ENCODE data around the gene EPHA10.
"Not testable (repeated sequence)": the region's sequence is repeated elsewhere in the genome, so short reads cannot be mapped to it uniquely, and the experiment has no call there.

The EPHA10 gene

GRCh38 chr1:37771440-37771839 lies 6.5 kb upstream of the EPHA10 start:
- DNase-seq, ATAC-seq: not testable (repeated sequence)

DNA sequence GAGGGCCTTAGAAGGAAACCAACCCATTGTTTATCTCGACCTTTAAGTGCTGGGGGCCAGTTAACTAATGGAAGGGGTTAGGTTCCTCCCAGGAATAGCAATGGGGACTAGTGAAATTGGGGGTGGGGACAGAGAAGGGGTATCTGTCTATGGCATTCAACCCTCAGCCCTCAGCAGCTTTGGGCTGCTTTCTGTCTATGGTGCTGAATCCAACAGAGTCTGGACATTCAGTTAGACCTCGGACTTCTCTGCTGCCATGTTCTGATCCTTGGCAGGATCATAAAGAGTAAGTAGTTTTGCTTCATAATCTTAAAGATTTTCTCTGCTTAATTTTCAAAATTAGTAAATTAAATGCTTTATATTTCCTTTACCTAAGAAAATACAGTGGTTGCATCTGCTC lies 2.6 kb upstream of the EPHA10 start:
- DNase-seq (no peak), ATAC-seq (no peak)

DNA sequence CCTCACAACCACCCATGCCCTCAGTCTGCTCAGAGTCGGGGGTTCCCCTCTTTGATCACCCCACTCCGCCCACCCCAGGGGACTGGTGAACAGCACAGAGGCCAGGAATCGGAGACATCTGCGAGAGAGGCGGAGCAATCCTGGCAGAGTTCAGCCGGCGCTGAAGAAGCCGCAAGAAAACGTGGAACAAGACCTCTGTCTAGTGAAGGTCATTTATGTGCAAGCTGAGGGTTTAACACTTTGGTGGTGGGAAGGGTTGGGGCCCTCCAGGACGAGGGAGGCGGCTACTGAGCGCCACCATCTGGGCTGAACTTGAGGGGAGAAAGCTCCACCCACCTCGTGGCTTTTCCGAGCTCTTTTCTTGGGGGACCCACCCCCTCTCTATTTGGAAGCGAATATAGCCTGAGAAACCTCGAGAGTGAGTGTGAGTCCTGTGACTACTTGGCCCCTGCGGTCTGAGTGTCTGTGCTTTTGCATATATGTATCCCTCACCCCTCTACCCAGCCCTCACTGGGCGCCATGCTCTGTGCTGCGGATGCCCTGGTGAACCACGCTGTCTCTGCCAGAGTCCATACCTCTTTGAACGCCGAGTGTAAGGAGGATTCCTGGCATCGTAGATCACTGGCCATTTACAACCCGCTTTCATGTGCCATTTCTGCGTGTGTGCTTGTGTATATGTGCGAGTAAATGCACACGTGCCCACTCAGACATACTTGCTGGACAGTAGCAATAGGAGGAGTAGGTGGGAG lies 1.2 kb upstream of the EPHA10 start:
- ATAC-seq = peak; percentile 83
- peak; percentile 48 for DNase-seq

DNA sequence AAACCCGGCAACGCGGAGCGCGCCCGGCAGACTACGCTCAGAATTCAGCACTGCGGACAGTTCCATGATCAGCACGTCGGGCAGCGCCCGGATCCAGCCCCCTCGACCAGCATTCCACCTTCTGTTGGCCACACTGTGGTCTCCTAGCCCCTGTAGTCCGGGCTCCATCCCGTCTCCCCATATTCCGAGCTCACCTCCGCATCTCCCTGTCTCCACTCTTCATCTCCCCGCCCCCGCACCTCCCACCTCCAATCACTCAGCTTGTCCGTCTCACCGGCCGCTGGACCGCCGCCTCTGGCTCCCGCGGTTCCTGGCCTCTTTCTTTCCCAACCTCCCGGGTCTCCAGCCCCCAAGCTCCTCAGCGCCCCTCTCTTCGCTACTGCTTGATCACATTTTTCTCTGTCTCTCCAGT lies 500 bp downstream of the EPHA10 start:
- ATAC-seq (no peak), DNase-seq (peak; percentile 69)

GRCh38 chr1:37763791-37764413 lies 1.0 kb downstream of the EPHA10 start:
- ATAC-seq = no peak

GRCh38 chr1:37762516-37762915 lies 2.4 kb downstream of the EPHA10 start:
- ATAC-seq (no peak), DNase-seq (no peak)

More at GRCh38 chr1:37763791-37764413, 1.0 kb downstream of the EPHA10 start:
- no peak for DNase-seq

GRCh38 chr1:37761416-37762095 lies 3.4 kb downstream of the EPHA10 start:
- no peak for DNase-seq
- no peak for ATAC-seq

DNA sequence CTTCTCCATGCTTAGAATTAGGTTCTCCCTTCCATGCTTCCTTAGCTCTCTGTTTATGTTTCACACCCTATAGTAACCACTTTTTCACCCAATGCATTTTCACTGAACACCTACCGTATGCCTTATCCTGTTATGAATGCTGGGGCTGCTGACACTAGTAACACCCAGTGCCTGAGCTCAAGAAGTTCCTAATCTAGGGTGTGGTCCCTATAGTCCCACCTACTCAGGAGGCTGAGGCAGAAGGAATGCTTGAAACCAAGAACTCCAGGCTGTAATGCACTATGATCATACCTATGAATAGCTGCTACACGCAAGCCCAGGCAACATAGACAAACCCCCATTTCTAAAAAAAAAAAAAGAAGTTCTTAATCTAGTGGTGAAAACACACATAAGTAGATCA lies 5.5 kb downstream of the EPHA10 start:
- ATAC-seq = no peak
- no peak for DNase-seq

DNA sequence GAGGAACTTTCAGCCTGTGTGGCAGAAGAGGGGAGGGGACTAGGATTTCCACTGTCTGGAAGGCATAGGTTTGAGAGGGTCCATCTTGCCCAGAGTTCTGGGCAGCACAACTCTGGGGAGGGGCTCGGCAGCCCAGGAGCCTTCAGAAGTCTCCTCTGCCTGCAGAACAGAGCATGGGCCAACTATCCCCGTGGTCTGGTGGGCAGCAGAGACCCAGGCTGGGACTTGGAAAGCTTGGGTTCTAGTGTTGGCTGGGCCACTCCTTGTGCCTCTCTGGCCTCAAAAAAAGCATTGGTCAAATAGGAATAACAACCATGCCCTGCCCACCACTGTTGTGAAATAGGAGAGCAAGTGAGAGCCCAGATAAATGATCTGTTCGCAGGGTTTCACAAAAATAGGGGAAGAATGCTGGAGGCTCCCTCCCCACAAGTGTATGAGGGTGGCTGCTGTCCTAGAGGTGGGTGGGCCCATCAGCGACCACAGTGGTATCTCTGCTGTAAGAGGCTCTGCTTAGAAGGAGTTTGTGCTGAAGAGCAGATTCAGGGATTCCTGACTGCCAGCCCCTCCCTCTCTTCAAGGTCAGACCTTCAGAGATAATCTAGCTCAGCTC lies 8.9 kb downstream of the EPHA10 start:
- ATAC-seq (no peak), DNase-seq (no peak)

DNA sequence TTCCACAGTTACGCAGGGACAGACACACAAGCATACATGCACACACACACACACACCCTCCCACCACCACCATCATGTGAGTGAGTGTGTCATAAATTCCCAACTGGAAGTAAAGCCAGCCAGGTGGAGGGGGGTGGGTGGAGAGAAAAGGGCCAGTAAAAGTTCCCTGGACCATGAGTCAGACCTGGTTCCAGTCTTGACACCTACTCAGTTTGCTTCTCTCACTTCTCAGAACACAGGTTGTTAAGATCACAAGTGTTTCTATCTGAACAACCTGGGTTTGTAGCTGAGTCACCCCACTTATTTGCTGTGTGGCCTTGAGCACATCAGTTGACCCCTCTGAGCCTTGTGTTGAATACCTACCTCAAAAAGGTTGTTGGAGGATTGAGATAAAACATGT lies 9.6 kb downstream of the EPHA10 start:
- DNase-seq (peak; percentile 35), ATAC-seq (peak; percentile 80)

DNA sequence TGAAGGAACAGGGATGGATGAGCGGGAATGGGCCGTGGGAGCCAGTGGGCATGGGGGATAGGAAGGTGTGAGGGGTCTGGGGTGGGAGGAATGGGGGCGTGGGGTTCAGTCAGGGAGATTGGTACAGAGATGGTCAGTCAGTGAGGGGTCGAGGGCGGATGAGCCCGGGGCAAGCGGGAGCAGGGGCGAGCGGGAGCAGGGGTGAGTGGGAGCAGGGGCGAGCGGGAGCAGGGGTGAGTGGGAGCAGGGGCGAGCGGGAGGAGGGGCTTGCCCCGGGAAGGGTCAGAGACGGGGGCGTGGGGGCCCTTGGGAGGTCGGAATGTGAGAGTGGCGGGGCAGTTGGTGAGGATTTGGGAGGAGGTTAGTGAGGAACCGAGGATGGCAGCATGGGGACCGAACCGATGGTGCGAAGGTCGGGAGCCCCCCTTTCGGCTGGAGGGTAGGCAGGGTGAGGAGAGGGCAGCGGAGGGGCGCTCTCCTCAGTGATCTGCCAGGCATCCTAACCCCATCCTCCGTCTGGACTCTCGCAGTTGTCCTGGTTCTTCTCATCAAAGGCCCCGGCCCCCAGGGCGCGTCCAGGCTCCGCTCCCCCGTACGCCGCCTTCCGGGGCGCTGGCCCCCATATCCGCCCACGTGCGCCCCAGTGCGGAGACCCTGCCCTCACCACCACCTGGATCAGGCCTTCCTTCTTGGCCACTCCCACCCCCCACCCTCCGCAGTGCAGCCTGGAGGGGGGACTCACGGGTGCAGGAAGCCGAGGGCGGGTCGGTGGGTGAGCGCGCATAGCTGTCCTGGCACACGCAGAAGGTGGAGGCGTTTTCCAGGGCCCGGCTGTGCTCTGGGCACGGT lies 11.2 kb downstream of the EPHA10 start:
- DNase-seq (no peak), ATAC-seq (no peak)

GRCh38 chr1:37752583-37753471 lies 12.1 kb downstream of the EPHA10 start:
- DNase-seq (peak; percentile 38), ATAC-seq (peak; percentile 30)

DNA sequence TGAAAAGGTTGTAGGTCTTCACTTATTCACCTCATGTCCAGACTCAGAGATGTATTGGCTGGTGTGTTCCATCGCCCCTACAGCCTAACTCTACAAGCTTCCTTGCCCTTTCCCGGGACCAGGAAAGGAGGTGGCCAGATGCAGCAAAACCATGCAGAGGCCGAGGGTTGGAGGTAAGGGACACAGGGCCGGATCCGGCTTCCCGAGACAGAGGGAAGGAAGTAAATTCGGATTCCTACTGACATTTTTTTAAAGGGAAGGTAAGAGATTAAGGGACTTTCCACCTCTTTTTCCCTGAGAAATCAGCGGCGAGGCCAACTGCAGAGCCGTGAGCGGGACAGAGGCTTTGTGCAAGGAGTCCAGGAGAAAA lies 12.7 kb downstream of the EPHA10 start:
- no peak for DNase-seq
- ATAC-seq = no peak

DNA sequence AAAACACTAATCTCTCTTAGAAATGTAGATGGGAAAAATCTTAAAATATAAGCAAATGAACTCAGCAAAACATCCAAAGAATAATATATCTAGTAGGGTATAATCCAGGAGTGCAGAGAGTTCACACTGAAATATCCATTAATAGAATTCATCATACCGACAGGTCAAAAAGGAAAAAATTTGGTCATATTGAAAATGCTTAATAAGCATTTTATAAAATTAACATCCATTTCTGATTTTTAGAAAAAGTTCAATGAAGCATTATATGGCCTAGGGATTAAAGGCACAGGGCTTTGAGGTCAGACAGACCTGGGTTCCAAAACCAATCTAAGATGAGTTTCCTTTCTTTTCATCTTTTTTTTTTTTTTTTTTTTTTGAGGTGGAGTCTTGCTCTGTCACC lies 16.4 kb downstream of the EPHA10 start:
- ATAC-seq = no peak
- no peak for DNase-seq

DNA sequence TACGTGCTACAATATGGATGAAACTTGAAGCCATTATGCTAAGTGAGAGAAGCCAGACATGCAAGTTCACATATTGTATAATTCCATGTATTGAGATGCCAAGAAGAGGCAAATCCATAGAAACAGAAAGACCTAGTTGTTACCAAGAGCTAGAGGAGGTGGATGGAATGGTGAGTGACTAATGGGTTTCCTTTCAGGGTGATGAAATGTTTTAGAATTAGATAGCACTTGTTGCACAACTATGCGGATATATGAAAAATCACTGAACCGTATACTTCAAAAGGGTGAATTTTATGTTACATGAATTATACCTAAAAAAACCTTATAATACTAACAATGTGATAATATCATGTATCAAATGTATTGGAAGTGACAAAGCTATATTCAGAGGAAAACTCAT lies 18.1 kb downstream of the EPHA10 start:
- no peak for DNase-seq
- no peak for ATAC-seq

GRCh38 chr1:37741662-37742061 lies 23.3 kb downstream of the EPHA10 start:
- DNase-seq = no peak
- no peak for ATAC-seq

DNA sequence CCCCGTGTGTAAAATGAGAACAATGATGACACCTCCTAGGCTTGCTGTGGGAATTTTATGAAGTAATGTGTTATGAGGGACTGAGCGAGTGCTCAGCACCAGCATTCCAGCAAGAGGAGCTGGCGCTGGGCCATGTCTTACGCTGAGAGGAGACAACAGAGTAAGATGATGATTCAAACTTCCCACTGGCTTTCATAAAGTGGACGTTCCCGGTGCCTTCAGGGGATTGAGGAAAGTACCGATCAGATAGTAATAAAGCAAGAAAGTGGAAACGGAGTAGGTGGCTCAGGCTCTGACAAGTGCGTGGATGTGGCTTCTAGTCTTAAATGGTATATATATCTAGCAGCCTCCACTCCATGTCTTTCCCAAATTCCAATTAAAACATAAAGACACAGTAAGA lies 23.8 kb downstream of the EPHA10 start:
- no peak for DNase-seq
- ATAC-seq = no peak

GRCh38 chr1:37739222-37739621 lies 25.7 kb downstream of the EPHA10 start:
- ATAC-seq (peak; percentile 86), DNase-seq (no peak)

DNA sequence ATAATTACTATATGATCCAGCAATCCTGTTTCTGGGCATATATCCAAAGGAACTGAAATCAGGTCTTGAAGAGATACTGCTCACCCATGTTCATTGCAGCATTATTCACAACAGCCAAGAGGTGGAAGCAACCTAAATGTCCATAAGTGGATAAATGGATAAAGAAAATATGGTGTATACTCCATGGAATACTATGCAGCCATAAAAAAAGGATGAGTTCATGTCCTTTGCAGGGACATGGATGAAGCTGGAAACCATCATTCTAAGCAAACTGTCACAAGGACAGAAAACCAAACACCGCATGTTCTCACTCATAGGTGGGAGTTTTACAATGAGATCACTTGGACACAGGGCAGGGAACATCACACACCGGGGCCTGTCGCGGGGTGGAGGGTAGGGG lies 26.3 kb downstream of the EPHA10 start:
- ATAC-seq, DNase-seq: not testable (repeated sequence)

GRCh38 chr1:37737975-37738374 lies 26.9 kb downstream of the EPHA10 start:
- ATAC-seq, DNase-seq: not testable (repeated sequence)

Data from stimulated activated naive CD8-positive, alpha-beta T cell treated with anti-CD3 and anti-CD28 coated beads, Interleukin-15, Interleukin-2, amounts not matched to agents 100 U/mL and 50 U/mL, for 24 hours (primary cell).